ENCODE measurements around the gene FOXB2. TPM values are rescaled to one million over a fixed set of nuclear protein-coding genes. Genes with fewer than 3 reads are reported as not detected.
"Not testable (repeated sequence)": the region's sequence is repeated elsewhere in the genome, so short reads cannot be mapped to it uniquely, and the experiment has no call there.

The FOXB2 gene
- total and polyA plus RNA-seq, 10 donors, result not detected

DNA sequence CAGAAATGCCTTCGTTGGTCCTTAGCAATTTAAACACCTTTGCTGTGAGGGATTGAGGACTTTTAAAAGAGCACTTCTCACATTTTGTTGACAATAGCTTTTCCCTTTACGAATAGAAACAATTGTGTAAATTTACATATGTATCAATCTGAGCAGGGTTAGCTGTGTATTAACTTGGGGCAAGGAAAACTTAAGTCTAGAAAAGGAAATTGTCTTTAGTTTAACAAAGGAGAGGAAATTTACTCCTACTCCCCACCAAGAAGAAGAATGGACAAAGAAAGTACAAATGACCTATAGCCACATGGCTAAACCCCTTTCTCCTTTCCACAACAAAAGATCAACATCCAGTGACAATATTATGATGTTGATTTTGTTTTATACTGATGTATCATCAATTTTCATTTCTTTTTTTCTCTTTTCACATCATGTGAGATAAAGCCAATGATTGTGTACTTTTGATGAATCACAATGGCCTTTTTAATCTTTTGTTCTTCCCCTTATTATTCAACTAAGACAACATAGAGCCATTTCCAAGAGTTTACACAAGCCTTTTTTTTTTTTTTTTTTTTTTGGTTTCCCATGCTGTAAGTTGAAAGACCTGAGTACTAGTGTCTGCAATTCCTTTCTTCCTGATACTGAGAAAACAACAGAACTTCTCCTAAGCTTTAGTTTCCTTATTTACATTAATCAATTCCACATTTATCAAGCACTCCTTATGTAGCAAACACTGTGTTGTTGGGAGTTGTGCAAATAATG is 19.0 kb downstream of the FOXB2 start:
- 7 to 16% (median 10%) methylated on average over 2 of the region's 2 CpGs for WGBS, 5 donors
- intact Hi-C loops (cut with DNase I; ENCODE audit: low total_unique reads), result no loop called here
- Histone ChIP-seq H3K36me3 (no peaks in the 10 kb centered on the region), H3K4me3 (no peak overlapping the region), H3K27me3 (replicated peaks in 1 of 7) (peaks cover 0 to 34% (median 0%) of the 10 kb centered on the region in 7 donors), H3K9me3 (no peaks in the 10 kb centered on the region), H3K27ac (no peak overlapping the region), H3K4me1 (no peaks in the 10 kb centered on the region)
- TF ChIP-seq POLR2AphosphoS5 (IDR thresholded peaks at IDR 0.05) (no peak), POLR2A (IDR thresholded peaks at IDR 0.05) (no peak)
- TF ChIP-seq, protein P1, sequence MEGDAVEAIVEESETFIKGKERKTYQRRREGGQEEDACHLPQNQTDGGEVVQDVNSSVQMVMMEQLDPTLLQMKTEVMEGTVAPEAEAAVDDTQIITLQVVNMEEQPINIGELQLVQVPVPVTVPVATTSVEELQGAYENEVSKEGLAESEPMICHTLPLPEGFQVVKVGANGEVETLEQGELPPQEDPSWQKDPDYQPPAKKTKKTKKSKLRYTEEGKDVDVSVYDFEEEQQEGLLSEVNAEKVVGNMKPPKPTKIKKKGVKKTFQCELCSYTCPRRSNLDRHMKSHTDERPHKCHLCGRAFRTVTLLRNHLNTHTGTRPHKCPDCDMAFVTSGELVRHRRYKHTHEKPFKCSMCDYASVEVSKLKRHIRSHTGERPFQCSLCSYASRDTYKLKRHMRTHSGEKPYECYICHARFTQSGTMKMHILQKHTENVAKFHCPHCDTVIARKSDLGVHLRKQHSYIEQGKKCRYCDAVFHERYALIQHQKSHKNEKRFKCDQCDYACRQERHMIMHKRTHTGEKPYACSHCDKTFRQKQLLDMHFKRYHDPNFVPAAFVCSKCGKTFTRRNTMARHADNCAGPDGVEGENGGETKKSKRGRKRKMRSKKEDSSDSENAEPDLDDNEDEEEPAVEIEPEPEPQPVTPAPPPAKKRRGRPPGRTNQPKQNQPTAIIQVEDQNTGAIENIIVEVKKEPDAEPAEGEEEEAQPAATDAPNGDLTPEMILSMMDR (IDR thresholded peaks at IDR 0.05 in 8 of 11, conservative IDR thresholded peaks at IDR 0.05 in 3 of 11), result no peak
- no peak for DNase-seq

DNA sequence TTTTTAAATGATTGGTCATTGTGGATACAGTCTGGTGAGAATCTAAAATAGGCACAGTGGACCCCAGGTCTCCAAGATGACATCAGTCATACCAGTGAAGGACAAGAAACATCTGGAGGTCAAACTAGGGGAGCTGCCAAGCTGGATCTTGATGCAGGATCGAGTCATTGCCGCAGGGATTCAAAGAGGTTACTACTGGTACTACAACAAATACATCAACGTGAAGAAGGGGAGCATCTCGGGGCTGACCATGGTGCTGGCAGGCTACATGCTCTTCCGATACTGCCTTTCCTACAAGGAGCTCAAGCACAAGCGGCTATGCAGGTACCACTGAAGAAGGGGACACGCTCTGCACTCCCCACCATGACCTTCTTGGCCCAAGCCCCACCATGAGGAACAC is 20.9 kb downstream of the FOXB2 start:
- no peaks in the 10 kb centered on the region for H3K9me3 ChIP-seq
- 62 to 87% (median 79%) methylated on average over 7 of the region's 7 CpGs for WGBS, 5 donors
- peaks cover 0 to 36% (median 0%) of the 10 kb centered on the region in 7 donors for H3K27me3 ChIP-seq (replicated peaks in 1 of 7)
- no peak for DNase-seq
- H3K4me1 ChIP-seq, result no peaks in the 10 kb centered on the region
- H3K36me3 ChIP-seq, result no peaks in the 10 kb centered on the region
- TF ChIP-seq POLR2A (IDR thresholded peaks at IDR 0.05) (no peak), POLR2AphosphoS5 (IDR thresholded peaks at IDR 0.05) (no peak)
- TF ChIP-seq, protein P1 (IDR thresholded peaks at IDR 0.05 in 8 of 11, conservative IDR thresholded peaks at IDR 0.05 in 3 of 11), result no peak
- H3K27ac ChIP-seq, result no peak overlapping the region
- intact Hi-C loops (cut with DNase I; ENCODE audit: low total_unique reads), result no loop called here
- no peak overlapping the region for H3K4me3 ChIP-seq

DNA sequence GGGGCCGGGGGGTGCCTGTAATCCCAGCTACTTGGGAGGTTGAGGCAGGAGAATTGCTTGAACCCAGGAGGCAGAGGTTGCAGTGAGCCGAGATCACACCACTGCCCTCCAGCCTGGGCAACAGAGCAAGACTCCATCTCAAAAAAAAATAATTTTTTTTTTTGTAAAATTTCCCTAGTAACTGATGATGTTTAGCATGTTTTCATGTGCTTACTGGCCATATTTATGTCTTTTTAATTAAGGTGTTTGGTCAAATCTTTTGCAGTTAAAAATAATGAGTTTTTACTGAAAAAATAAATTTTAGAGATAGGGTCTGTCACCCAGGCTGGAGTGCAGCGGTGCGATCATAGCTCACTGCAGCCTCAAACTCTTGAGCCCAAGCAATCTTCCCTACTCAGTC is 24.3 kb downstream of the FOXB2 start:
- H3K9me3 ChIP-seq; H3K36me3 ChIP-seq; intact Hi-C loops (cut with DNase I; ENCODE audit: low total_unique reads); H3K4me3 ChIP-seq; H3K27ac ChIP-seq; H3K4me1 ChIP-seq; DNase-seq: not testable (repeated sequence)
- H3K27me3 ChIP-seq (replicated peaks in 1 of 7), result peaks cover 0 to 22% (median 0%) of the 10 kb centered on the region in 7 donors
- 86 to 94% (median 89%) methylated on average over 4 of the region's 4 CpGs for WGBS, 5 donors

DNA sequence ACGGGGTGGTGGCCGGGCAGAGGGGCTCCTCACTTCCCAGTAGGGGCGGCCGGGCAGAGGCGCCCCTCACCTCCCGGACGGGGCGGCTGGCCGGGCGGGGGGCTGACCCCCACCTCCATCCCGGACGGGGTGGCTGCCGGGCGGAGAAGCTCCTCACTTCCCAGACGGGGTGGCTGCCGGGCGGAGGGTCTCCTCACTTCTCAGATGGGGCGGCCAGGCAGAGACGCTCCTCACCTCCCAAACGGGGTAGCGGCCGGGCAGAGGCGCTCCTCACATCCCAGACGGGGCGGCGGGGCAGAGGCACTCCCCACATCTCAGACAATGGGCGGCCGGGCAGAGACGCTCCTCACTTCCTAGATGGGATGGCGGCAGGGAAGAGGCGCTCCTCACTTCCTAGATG is 41.2 kb downstream of the FOXB2 start:
- H3K27ac ChIP-seq; DNase-seq; intact Hi-C loops (cut with DNase I; ENCODE audit: low total_unique reads); H3K27me3 ChIP-seq (replicated peaks in 1 of 7); H3K9me3 ChIP-seq; H3K4me1 ChIP-seq; H3K4me3 ChIP-seq; H3K36me3 ChIP-seq: not testable (repeated sequence)
- WGBS, 5 donors, result 84 to 95% (median 90%) methylated on average over 3 to 27 of the region's 31 CpGs; no CpG with 5 or more reads in 1 of the 5 donors

DNA sequence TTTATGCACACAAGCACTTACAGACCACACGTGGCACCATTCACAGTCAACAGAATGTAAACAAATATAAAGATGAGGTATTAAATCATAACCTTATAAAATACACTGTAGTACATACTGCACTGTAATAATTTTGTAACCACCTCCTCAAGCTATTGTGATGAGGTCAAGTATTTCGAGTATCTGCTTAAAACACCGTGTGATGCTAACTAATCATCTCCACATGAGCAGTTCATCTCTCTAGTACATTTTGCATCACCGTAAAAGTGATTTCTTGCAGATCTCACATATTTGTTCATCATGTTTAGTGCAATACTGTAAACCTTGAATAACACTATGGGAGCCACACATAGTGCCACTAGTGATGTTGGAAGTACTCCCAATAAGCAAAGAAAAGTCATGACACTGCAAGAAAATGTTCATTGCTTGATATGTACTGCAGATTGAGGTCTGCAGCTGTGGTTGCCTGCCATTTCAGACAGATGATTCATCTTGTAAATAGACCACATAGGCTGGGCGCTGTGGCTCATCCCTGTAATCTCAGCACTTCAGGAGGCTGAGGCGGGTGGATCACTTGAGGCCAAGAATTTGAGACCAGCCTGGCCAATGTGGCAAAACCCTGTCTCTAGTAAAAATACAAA is 44.3 kb downstream of the FOXB2 start:
- Histone ChIP-seq H3K9me3 (peaks cover 0 to 8% (median 0%) of the 10 kb centered on the region in 8 donors), H3K27me3 (replicated peaks in 1 of 7) (no peaks in the 10 kb centered on the region), H3K36me3 (no peaks in the 10 kb centered on the region), H3K4me3 (no peak overlapping the region), H3K27ac (no peak overlapping the region), H3K4me1 (no peaks in the 10 kb centered on the region)
- DNase-seq, result no peak
- 75 to 88% (median 83%) methylated on average over 6 of the region's 6 CpGs for WGBS, 5 donors
- intact Hi-C loops (cut with DNase I; ENCODE audit: low total_unique reads), result no loop called here
- TF ChIP-seq, protein P1 (IDR thresholded peaks at IDR 0.05 in 8 of 11, conservative IDR thresholded peaks at IDR 0.05 in 3 of 11), result no peak
- no peak for TF ChIP-seq POLR2AphosphoS5 (IDR thresholded peaks at IDR 0.05)
- TF ChIP-seq POLR2A (IDR thresholded peaks at IDR 0.05), result no peak

Data from spleen (tissue), 11 donors.